ENCODE results near the gene PTN.
"Not testable (repeated sequence)": the region's sequence is repeated elsewhere in the genome, so short reads cannot be mapped to it uniquely, and the experiment has no call there.

PTN gene

GRCh38 chr7:137266764-137267163 is 76.8 kb downstream of the PTN start:
- H3K36me3 ChIP-seq (ENCODE audit: insufficient read depth, low read length) = no peaks in the 10 kb centered on the region
- no peaks in the 10 kb centered on the region for H3K79me2 ChIP-seq (ENCODE audit: insufficient read depth, low read length)
- no peaks in the 10 kb centered on the region for H4K20me1 ChIP-seq (ENCODE audit: insufficient read depth, low read length)
- no peak overlapping the region for H3K4me2 ChIP-seq (ENCODE audit: insufficient read depth, low read length)
- no peaks in the 10 kb centered on the region for H3K27me3 ChIP-seq (ENCODE audit: insufficient read depth, low read length, poor library complexity)
- TF ChIP-seq, protein P1, sequence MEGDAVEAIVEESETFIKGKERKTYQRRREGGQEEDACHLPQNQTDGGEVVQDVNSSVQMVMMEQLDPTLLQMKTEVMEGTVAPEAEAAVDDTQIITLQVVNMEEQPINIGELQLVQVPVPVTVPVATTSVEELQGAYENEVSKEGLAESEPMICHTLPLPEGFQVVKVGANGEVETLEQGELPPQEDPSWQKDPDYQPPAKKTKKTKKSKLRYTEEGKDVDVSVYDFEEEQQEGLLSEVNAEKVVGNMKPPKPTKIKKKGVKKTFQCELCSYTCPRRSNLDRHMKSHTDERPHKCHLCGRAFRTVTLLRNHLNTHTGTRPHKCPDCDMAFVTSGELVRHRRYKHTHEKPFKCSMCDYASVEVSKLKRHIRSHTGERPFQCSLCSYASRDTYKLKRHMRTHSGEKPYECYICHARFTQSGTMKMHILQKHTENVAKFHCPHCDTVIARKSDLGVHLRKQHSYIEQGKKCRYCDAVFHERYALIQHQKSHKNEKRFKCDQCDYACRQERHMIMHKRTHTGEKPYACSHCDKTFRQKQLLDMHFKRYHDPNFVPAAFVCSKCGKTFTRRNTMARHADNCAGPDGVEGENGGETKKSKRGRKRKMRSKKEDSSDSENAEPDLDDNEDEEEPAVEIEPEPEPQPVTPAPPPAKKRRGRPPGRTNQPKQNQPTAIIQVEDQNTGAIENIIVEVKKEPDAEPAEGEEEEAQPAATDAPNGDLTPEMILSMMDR (IDR thresholded peaks at IDR 0.05; ENCODE audit: borderline replicate concordance, extremely low read depth, low read length, poor library complexity, severe bottlenecking) = no peak
- TF ChIP-seq EZH2 (IDR thresholded peaks at IDR 0.05; ENCODE audit: borderline replicate concordance, low read depth, low read length, severe bottlenecking) = no peak
- ATAC-seq (ENCODE audit: insufficient read depth, low read depth) = no peak
- no peak overlapping the region for H2AFZ ChIP-seq (ENCODE audit: low read depth, low read length)
- no peaks in the 10 kb centered on the region for H3K4me1 ChIP-seq (ENCODE audit: insufficient read depth, low read length)
- no peak overlapping the region for H3K9ac ChIP-seq (ENCODE audit: low read depth, low read length)
- H3K4me3 ChIP-seq (ENCODE audit: low read depth in 1 of 2, low read length in 2 of 2) = no peak overlapping the region
- DNase-seq = no peak
- H3K27ac ChIP-seq (ENCODE audit: low read length) = no peak overlapping the region
- no peaks in the 10 kb centered on the region for H3K9me3 ChIP-seq (ENCODE audit: insufficient read depth, low read length, severe bottlenecking)

GRCh38 chr7:137265480-137265879 is 78.1 kb downstream of the PTN start:
- not testable (repeated sequence) for ATAC-seq (ENCODE audit: insufficient read depth, low read depth); H3K27me3 ChIP-seq (ENCODE audit: insufficient read depth, low read length, poor library complexity); H3K4me2 ChIP-seq (ENCODE audit: insufficient read depth, low read length); H3K9me3 ChIP-seq (ENCODE audit: insufficient read depth, low read length, severe bottlenecking); H3K4me1 ChIP-seq (ENCODE audit: insufficient read depth, low read length); DNase-seq; H2AFZ ChIP-seq (ENCODE audit: low read depth, low read length); H3K36me3 ChIP-seq (ENCODE audit: insufficient read depth, low read length); H4K20me1 ChIP-seq (ENCODE audit: insufficient read depth, low read length); H3K27ac ChIP-seq (ENCODE audit: low read length); H3K4me3 ChIP-seq (ENCODE audit: low read depth in 1 of 2, low read length in 2 of 2); H3K9ac ChIP-seq (ENCODE audit: low read depth, low read length); H3K79me2 ChIP-seq (ENCODE audit: insufficient read depth, low read length)

DNA sequence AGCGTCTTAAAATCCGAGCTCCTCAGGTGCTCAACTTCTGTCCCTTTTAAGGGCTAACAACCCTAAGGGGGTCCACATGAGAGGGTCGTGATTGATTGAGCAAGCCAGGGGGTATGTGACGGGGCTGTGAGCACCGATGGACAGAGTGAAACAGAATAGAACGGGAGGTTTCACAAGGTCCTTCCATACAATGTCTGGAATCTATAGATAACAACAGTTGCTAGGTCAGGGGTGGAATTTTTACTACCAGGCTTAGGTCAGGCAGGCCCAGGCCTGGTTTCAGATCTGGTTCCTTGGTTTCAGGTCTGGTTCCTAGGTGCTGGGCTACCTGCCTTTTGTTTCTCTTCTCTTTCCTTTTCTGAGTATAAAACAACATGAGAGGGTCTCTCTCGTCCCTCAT is 80.9 kb downstream of the PTN start:
- ATAC-seq (ENCODE audit: insufficient read depth, low read depth) = no peak
- Histone ChIP-seq H3K27ac (ENCODE audit: low read length) (no peak overlapping the region), H3K9me3 (ENCODE audit: insufficient read depth, low read length, severe bottlenecking) (no peaks in the 10 kb centered on the region), H3K9ac (ENCODE audit: low read depth, low read length) (no peak overlapping the region), H4K20me1 (ENCODE audit: insufficient read depth, low read length) (no peaks in the 10 kb centered on the region), H3K4me3 (ENCODE audit: low read depth in 1 of 2, low read length in 2 of 2) (no peak overlapping the region), H3K4me2 (ENCODE audit: insufficient read depth, low read length) (no peak overlapping the region), H3K4me1 (ENCODE audit: insufficient read depth, low read length) (no peaks in the 10 kb centered on the region), H3K36me3 (ENCODE audit: insufficient read depth, low read length) (no peaks in the 10 kb centered on the region), H3K27me3 (ENCODE audit: insufficient read depth, low read length, poor library complexity) (no peaks in the 10 kb centered on the region), H2AFZ (ENCODE audit: low read depth, low read length) (no peak overlapping the region), H3K79me2 (ENCODE audit: insufficient read depth, low read length) (no peaks in the 10 kb centered on the region)
- no peak for DNase-seq
- TF ChIP-seq EZH2 (IDR thresholded peaks at IDR 0.05; ENCODE audit: borderline replicate concordance, low read depth, low read length, severe bottlenecking) = no peak
- TF ChIP-seq, protein P1 (IDR thresholded peaks at IDR 0.05; ENCODE audit: borderline replicate concordance, extremely low read depth, low read length, poor library complexity, severe bottlenecking) = no peak

- Histone ChIP-seq H3K9me3 (ENCODE audit: insufficient read depth, low read length, severe bottlenecking) (no peaks in the 10 kb centered on the region), H3K79me2 (ENCODE audit: insufficient read depth, low read length) (no peaks in the 10 kb centered on the region), H3K27me3 (ENCODE audit: insufficient read depth, low read length, poor library complexity) (no peaks in the 10 kb centered on the region), H3K9ac (ENCODE audit: low read depth, low read length) (no peak overlapping the region), H3K4me3 (ENCODE audit: low read depth in 1 of 2, low read length in 2 of 2) (no peak overlapping the region), H3K36me3 (ENCODE audit: insufficient read depth, low read length) (no peaks in the 10 kb centered on the region), H3K4me1 (ENCODE audit: insufficient read depth, low read length) (no peaks in the 10 kb centered on the region), H3K27ac (ENCODE audit: low read length) (no peak overlapping the region), H4K20me1 (ENCODE audit: insufficient read depth, low read length) (no peaks in the 10 kb centered on the region), H3K4me2 (ENCODE audit: insufficient read depth, low read length) (no peak overlapping the region), H2AFZ (ENCODE audit: low read depth, low read length) (no peak overlapping the region)
- DNase-seq (no peak), ATAC-seq (ENCODE audit: insufficient read depth, low read depth) (no peak)
- TF ChIP-seq, protein P1 (IDR thresholded peaks at IDR 0.05; ENCODE audit: borderline replicate concordance, extremely low read depth, low read length, poor library complexity, severe bottlenecking) = no peak
- no peak for TF ChIP-seq EZH2 (IDR thresholded peaks at IDR 0.05; ENCODE audit: borderline replicate concordance, low read depth, low read length, severe bottlenecking)
These were observed 85.0 kb downstream of the PTN start for GRCh38 chr7:137258552-137258951.

All from DND-41 (cell line).